HG03280 (cell line): ENCODE results near the gene TMEM54.

ENCODE experiments used
- ATAC-seq: cut with Tn5 transposase; IDR thresholded peaks from one replicate; pipeline ENCODE4 v1.9.1; 2021; ENCODE audit warnings: mild to moderate bottlenecking, moderate library complexity; ENCODE audit not compliant: unreplicated experiment

Gene TMEM54

DNA sequence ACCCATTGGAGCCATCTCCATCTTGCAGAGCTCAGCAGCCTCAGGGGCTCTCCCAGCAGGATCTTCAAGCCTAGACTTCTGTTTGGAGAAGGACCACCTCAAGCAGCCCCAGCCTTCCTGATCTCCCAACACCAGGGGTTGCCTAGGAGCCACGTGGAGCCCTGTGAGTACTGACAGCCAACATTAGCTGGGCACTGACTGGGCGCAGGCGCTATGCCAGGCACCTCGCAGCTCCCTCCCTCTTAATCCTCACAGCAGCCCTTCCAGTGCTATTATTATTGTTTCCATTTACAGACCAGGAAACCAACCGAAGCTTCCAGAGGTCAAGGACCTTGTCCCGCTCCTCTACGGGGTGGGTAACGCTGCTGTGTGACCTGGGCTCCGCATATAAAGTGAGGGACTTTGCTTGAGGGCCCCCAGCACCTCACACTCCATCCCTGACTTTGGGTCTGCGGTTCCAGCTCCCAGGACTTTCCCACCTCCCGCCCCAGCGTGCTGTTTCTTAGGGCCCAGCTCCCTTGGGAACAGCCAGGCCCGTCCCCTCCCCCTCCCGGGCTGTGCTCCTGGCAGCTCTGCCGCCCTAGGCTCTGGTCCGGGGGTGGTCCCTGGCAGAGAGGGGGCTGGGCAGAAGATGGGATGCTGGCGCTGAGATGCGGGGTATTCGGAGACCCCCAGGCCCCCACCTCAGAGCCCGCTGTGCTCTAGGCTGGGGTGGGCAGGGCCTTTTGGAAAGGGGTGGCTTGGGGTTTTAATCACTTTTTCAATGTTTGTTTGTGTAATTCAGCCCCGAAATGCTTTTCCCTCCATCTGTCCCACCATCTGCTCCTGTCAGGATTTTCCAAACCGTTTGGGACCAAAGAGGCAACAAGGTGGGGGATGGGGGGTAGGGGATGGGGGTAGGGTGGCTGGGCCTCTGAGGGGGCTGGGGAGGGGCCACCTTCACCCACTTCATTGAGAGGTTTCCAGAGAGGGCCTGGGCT lies 19.0 kb downstream of the TMEM54 start:
- no peak for ATAC-seq

DNA sequence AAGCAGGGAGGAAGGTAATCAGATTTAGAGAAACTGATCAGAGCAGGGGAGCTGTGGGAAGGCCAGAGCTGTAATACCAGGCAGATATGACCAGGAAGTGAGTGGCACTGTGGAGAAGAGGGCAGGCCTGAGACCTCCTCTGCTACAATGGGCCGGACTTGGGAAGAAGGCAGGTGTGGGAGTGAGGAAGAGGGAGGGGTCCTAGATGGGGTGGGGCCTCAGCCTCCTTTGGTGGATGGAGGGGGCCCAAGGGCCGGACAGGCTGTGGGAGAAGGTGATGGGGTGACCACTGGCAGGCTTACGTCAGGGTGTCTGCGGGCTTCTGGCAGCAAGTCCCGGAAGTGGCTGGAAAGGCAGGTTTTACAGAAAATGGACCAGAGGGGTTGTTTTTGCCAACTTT lies 19.9 kb downstream of the TMEM54 start:
- ATAC-seq: no peak

DNA sequence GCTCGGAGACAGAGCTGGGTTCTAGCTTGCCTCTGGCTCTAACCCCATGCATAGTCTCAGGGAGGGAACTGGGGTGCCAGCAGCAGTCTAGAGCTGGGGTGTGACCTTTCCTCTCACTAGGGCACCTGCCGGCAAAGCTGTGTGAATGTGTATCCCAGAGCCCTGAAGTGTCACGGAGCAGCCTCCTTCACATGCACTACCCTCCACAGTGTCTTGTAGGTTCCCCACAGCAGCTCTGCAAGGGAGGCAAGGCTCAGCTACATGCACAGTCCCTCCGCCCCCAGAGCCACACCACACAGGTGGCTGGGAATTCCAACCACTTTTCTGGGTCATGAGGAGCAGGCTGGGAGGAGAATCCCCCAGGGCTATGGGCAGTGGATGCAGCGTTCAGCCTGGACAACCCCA lies 22.6 kb downstream of the TMEM54 start:
- ATAC-seq: no peak

DNA sequence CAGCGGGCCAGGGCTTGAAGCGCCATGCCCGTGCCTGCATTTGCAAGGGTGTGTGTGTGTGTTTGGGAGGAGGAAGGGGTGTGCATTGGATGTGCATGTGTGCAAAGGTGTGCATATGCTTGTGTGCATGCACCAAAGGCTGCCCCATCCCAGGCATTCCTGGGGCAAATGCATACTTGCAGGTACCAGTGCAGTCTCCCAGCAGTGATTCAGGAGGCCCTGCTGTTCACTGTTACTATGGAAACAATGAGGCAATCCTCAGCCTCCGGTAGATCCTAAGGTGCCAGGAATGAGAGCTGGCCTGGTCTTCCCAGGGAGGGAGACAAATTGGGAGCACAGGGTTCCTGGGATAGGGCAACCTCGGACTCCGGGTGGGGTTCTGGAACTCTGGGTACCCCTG lies 23.0 kb downstream of the TMEM54 start:
- no peak for ATAC-seq

DNA sequence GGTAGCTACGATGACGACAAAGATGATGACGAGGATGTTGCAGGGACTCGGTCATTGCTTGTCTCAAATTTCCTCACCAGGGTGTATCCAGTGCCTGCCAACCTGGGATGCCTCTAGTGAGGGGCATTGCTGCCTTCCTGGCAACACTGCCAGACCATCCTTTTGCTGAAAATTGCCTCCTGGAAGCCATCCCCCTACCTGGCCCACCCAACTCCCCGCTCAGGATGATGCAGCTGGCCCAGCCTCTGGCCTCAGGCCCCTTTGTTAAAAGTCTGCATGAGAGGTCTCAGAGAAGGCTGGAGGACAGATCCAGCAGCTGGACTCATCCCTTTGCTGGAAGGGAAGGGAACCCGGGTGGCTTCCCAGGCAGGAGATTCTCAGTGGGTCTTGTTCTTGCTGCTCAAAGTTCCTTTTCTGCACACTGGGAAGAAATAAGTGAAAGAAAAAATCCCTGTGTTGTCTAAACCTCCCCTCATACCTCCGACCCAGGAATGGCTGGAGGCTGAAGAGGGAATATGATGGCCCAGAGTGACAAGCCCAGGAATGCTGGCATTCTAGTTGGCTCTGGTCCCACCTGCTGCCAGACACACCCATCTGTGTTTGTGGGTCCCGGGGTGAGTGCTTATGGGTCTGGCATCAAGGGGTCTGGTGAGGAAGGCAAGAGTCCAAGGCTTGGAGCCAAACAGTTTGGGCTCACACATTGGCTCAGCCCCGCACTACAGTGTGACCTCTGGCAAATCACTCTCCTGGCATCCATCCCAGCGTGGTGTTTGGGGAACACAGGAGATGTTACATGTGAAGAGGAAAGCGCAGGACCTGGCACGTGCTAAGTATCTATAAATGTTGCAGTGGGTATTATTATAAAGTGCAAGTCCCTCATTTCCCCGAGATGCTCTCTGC lies 23.7 kb downstream of the TMEM54 start:
- ATAC-seq: no peak

DNA sequence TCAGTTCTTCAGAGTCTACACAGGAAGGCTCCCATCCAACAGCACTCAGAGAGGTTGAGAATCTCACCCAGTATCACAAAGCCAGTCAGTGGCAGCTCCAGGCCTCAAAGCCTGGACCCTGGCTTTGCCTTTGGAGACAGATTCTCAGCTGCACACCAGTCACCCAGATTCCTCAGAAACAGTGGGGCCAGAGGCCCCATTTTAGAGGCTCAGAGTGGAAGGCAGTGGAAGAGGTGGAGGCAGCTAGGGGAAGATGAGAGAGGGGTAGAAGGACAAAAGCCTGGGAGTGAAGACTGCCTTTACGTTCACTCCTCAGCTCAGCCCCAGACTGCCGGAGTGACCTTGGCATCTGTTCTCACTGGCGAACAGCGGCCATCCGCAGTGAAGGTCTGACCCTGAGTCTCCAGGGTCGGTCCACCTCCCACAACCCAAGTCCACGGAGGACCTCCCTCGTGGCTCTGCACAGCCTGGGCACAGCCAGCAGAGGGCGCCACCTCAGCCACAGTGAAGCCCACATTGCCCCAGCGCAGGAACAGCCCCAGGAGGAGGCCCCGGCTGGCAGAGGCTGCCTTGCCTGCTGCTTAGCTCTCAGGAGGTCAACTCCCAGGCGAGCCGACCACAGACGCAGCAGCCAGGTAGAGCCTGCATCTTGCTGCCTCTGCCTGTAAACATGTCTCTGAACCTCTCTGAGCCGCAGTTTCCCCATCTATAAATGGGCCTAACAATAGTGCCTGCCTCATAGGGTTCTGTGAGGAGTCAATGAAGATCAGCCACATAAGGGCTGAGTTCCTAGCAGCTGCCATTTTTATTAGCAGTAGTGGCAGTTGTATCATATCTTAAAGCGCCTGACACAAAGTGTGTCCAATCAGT lies 24.6 kb downstream of the TMEM54 start:
- ATAC-seq: no peak

DNA sequence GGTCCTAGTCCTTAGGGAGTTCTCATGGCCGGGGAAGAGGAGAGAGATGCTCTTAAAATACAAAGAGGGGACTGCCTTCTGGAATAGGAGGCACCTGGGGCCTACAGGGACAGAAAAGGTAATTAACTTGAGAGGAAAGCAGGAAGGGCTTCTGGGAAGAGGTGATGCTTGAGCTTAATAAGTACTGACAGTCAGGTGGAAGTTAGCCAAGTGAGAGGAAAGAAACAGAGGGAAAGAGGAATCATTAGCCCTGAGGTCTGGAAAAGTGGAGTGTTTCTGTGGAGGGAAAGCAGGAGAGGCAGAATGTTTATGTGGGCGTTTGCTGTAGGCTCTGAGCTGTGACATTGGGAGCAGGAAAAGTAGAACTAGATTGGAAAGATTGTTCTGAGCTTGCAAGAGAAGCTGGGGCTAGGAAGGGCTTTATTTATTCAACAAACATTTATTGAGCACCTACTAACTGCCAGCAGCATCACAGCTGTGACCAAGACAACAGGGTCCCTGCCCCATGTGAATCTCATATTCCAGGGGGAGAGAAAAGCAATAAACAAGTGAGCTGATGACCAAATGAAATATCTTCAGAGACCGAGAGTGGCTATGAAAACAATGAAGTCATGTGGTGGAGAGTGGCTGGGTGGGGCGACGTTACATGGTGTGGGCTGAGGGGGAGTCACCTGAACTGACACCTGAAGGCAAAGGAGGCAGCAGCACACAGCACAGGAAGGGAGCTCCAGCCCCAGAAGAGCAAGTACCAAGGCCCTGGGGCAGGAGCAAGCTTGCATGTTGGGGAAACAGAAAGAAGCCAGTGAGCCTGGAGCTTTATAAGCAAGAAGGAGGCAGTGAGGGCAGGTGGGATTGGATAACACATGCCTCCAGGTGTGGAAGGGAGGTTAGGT lies 26.1 kb downstream of the TMEM54 start:
- no peak for ATAC-seq

DNA sequence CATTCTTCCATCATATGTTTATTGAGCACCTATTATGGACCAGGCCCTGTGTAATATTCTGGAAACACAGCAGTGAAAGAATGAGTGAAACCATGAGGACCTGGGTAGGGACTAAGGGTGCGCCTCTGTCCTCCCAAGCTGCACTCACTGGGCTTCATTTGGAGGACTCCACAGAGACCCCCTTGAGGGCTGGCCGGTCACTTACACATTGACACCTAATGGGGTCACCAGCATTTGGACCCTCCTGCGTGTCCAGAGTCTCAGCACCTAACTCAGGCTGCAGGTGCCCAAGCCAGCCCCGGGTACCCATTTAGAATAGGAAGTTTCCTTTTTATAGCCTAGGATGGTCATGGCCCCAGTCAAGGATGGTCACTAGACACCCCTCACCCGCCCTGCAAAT lies 27.7 kb downstream of the TMEM54 start:
- ATAC-seq: no peak

DNA sequence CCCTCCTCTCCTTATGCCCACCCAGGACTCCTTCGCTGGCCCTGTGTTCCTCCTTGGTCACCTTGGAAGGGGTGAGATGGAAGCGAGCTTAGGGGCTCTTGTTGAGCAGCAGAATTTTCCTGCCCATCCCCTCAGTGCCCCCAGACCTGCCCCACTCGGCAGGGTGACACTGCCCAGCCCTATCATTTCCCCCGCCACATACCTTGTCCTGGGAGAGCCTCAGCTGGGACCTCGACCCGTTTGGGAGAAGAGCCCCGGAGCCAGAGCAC lies 29.1 kb downstream of the TMEM54 start:
- ATAC-seq: no peak

DNA sequence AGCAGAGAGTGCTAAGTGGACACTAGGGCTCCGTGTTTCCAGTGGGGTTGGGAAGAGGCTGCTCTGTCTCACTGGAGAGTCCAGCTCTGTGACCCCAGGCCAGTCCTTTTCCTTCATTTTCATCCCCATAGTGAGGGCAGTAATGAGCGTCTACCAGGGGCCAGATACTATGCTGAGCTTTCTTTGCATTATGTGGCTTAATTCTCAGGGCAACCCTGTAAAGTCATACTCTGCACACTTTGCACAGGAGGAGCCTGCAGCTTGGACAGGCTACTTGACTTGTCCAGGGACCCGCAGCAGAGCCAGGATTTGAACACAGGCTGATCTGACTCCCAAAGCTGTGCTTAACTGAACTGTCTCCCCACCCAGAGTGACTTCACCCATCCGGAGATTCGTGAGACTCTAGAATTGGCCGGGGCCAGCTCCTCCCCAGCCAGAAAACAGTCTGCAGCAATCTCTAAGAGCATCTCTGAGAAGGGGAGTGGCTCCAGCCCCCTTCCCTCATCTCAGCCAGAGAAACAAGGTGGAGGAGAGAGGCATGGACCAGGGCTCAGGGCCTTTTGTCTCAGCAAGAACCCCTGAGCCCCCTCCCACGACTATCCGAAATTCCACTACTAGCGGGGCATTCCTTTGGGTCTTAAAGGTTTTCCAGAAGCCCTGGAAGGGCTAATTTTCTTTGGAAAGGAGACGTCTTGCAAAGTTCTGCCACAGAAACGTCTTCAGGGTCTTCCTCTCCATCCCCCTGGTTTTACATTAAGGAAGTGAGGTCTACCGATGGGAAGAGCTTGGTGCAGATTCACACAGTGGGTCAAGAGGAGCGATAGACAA lies 29.6 kb downstream of the TMEM54 start:
- no peak for ATAC-seq

DNA sequence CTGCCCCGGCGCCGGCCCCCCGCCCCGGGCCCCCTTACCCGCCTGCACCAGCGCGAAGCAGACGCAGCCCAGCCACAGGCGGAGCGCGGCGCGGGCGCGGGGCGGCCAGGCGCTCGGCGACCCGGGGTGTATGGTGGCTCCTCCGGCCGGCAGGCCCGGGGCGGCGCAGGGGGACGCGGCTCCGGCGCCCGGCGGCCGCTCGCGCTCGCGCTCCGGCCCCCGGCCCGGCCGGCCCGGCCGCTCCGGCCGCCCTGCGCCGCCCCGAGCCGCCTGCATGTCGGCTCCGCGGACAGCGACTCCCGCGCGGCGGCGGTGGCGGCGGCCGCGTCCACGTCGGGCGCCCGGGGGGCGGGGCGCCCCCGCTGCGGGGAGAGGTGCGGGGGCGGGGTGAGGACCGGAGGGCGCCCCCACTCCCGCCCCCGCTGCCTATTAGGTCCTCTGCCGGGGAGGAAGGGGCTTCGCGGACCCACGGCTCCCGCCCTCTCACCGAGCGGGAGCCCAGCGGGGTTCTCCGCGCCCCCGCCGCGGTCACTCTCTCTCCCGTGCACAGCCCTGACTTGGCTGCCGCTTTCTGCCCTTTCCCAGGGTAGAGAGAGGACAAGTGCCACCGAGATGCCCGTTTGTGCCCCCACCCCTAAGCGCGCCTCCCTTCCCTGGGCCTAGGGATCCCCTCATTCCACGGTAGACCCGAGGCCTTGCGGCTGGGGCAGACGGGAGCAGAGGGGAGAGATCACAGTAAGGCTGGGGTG lies 30.4 kb downstream of the TMEM54 start, which contains the start of gene FNDC5:
Gene FNDC5, minus strand, starts transcription at position 298 of the 749 bp plus-strand sequence.
- ATAC-seq: no peak

DNA sequence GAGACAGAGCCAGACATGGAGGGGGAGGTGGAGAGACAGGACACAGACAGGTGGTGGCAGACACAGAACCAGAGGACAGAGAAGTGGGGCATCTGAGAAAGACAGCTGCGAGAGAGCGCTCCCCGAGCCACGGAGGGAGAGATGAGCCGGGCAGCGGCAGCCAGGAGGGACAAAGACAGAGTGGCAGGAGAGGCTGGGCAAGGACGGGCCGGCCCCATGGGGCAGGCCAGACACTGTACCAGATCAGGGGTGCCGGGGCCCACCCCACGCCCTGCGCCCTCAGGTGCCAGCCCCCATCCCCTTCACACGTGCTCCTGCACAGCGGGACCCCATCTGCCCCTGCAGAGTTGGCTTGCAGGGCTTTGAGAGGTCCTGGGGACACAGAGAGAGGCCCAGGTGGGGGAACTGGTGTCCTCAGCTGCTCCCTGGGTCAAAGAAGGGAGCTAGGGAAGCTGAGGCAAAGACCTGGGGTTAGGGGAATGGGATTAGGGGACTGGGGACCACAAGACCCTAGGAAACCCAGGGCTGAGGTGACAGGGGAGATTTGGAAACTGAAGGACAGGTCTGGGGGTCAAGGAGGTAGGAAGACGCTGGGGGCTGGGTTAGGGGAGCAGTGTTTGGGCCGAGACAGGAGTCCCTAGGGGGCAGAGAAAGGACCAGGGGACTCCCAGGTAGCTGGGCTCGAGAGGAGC lies 31.1 kb downstream of the TMEM54 start:
- no peak for ATAC-seq

DNA sequence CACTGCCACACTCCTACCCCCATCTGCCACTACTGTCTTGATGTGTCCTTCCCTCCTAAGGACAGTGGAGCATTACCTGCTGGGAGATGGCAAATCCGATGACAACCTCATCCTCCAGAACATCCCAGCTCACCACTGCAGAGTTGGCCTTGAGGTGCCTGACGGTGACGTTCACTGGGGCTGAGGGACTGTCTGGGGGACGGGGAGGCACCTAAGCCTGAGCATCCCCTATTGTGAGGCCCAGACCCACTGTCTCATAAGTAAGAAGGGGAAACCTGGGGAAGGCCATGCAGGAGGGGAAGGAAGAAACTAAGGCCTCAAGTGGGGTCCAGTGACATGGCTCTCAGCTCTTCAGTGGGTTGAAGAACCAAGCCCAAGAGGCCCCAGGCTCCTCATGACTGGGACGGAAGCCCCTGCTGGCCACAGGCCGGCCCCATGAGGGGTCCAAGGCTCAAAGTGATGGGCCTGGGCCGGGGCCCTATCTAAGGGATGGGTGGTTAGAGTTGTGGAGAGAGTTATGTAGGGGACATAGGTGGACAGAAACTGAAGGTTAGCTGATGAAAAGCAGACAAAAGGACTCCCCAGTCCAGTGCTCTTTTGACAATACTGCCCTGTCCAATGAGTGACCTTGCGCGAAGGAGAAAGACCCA lies 32.3 kb downstream of the TMEM54 start:
- ATAC-seq: no peak

DNA sequence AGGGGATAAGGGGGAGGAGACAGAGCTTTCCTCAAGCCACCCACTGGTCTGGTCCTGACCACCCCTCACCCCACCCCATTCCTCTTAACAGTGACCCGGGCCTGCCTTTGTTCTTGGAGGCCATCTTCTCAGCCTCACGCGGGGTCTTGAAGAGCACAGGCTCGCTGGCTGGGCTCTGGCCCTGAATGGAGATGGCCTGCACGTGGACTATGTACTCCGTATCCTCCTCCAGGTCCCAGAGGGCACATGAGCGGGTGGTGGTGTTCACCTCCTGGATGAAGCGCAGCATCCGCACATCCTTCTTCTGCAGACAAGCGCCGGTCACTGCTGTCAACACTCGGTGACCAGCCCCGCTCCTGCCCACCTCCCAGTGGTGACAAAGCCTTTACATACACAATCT lies 33.1 kb downstream of the TMEM54 start:
- no peak for ATAC-seq

DNA sequence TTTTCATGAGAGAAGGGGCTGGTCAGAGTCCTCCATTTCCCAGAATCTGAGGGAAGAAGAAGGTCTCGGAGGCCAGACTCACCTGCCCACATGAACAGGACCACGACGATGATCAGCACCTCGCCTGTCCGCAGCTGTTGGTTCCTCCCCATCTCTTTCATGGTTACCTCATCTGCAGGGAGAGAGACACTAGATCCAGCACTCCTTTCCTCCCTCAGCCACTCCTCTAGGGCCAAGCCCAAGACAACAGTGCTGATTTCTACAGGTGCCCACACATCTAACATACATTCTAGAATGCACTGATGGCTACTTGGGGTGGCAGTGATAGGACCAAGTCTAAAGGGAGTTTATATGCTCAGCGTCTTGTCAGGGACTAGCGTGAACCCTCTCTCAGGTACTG lies 33.5 kb downstream of the TMEM54 start:
- no peak for ATAC-seq

DNA sequence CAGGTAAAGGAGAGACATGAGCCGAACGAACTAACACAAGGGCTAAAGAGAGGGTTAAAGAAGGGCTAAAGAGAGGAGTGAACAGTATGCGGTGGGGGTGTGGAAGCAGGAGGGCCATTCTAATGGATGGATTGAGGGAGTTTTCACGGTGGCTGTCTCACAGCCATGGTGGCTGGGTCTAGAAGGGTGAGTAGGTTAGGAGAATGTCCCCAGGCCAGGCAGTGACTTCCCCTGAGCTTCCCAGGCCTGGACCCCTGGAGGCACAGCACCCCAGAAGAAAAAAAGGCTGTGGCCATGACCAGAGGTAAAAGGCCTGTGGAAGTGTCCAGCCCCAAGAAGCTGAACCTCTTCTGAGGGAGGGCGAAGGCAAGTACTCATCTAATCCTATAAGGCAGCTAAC lies 34.0 kb downstream of the TMEM54 start:
- ATAC-seq: no peak

DNA sequence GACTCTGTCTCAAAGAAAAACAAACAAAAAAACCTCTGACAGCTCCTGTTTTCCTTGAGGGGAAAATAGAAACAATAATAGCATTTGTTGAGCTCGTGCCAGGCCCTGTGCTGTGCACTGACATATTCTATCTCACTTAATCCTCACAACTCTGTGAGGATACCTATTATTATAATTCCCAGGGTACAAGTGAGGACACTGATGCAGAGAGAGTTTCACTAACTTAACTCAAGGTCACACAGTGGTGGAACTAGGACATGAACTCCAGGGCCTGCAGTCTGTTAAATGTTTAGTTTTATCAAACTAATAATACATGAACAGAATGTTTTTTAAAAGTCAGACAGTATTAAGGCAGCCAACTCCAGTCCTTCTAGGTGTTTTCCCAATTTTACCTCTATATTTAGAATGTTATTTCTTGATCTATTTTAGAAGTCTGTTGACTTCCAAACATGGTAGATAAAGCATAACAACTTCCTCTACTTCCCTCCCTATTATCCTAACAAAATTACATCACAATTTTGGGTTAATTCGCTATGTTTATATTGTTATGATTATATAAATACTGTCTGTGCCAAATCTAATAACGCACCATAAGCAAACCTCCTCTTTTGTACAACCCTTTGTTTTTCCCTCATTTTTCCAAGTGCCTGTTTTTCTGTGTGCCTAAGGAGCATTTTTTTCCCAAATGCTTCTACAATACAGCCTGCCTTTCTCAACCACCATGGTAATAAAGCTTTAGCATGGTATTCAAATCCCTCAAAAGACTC lies 35.4 kb downstream of the TMEM54 start:
- ATAC-seq: no peak
